Mucosa of rectum (tissue), 2 donors: ENCODE results near the gene ASGR2.

Source experiments
- H3K27ac ChIP-seq, 2 donors: one replicate each; pipeline ENCODE4 v1.7.0; 2013; ENCODE audit warnings: inconsistent platforms in 2 of 2, low read depth in 2 of 2, low read length in 2 of 2
- H3K27me3 ChIP-seq, 2 donors: one replicate each; pipeline ENCODE4 v1.7.0; 2013; ENCODE audit warnings: low read length in 2 of 2; ENCODE audit not compliant: control insufficient read depth in 2 of 2, insufficient read depth in 2 of 2
- H3K36me3 ChIP-seq, 2 donors: one replicate each; pipeline ENCODE4 v1.7.0; 2013; ENCODE audit warnings: low read length in 2 of 2; ENCODE audit not compliant: control insufficient read depth in 2 of 2, insufficient read depth in 2 of 2
- H3K4me1 ChIP-seq, 2 donors: one replicate each; pipeline ENCODE4 v1.7.0; 2013; ENCODE audit warnings: low read length in 2 of 2, mild to moderate bottlenecking in 1 of 2; ENCODE audit not compliant: control insufficient read depth in 2 of 2, insufficient read depth in 2 of 2
- H3K4me3 ChIP-seq, 2 donors: one replicate each; pipeline ENCODE4 v1.7.0; 2013; ENCODE audit warnings: low read length in 2 of 2
- H3K9ac ChIP-seq, 2 donors: one replicate each; pipeline ENCODE4 v1.7.0; 2013; ENCODE audit warnings: low read length in 2 of 2, low read depth in 1 of 2, mild to moderate bottlenecking in 1 of 2
- H3K9me3 ChIP-seq, 2 donors: one replicate each; pipeline ENCODE4 v1.7.0; 2013; ENCODE audit warnings: low read length in 2 of 2; ENCODE audit not compliant: control insufficient read depth in 2 of 2
- donor health status: healthy.
- donor health status: Normal muscosa, but diverticular disease.

The ASGR2 gene

GRCh38 chr17:7111784-7112509 is 2.7 kb downstream of the ASGR2 start:
- Histone ChIP-seq H3K9me3 (no peaks in the 10 kb centered on the region), H3K4me1 (no peaks in the 10 kb centered on the region), H3K4me3 (no peak overlapping the region), H3K36me3 (no peaks in the 10 kb centered on the region), H3K27ac (no peak overlapping the region), H3K27me3 (peaks cover 0 to 2% of the 10 kb centered on the region in 2 donors), H3K9ac (no peak overlapping the region)

- Histone ChIP-seq H3K36me3 (no peaks in the 10 kb centered on the region), H3K4me3 (no peak overlapping the region), H3K4me1 (no peaks in the 10 kb centered on the region), H3K9ac (no peak overlapping the region), H3K9me3 (no peaks in the 10 kb centered on the region), H3K27me3 (peaks cover 0 to 2% of the 10 kb centered on the region in 2 donors), H3K27ac (no peak overlapping the region)
Observed at GRCh38 chr17:7110617-7111306, 3.9 kb downstream of the ASGR2 start.

- Histone ChIP-seq H3K36me3 (no peaks in the 10 kb centered on the region), H3K4me3 (no peak overlapping the region), H3K9ac (no peak overlapping the region), H3K9me3 (no peaks in the 10 kb centered on the region), H3K27me3 (peaks cover 0 to 2% of the 10 kb centered on the region in 2 donors), H3K27ac (no peak overlapping the region), H3K4me1 (no peaks in the 10 kb centered on the region)
Observed at GRCh38 chr17:7109461-7110322, 4.9 kb downstream of the ASGR2 start.

GRCh38 chr17:7108981-7109380 is 5.6 kb downstream of the ASGR2 start:
- Histone ChIP-seq H3K27ac (no peak overlapping the region), H3K9ac (no peak overlapping the region), H3K27me3 (peaks cover 0 to 2% of the 10 kb centered on the region in 2 donors), H3K4me1 (no peaks in the 10 kb centered on the region), H3K4me3 (no peak overlapping the region), H3K9me3 (no peaks in the 10 kb centered on the region), H3K36me3 (no peaks in the 10 kb centered on the region)

GRCh38 chr17:7108560-7108925 is 6.1 kb downstream of the ASGR2 start:
- no peaks in the 10 kb centered on the region for H3K4me1 ChIP-seq
- no peak overlapping the region for H3K9ac ChIP-seq
- no peak overlapping the region for H3K27ac ChIP-seq
- no peaks in the 10 kb centered on the region for H3K36me3 ChIP-seq
- H3K27me3 ChIP-seq: peaks cover 0 to 2% of the 10 kb centered on the region in 2 donors
- no peaks in the 10 kb centered on the region for H3K9me3 ChIP-seq
- no peak overlapping the region for H3K4me3 ChIP-seq

GRCh38 chr17:7107795-7108559 is 6.6 kb downstream of the ASGR2 start:
- H3K9me3 ChIP-seq: no peaks in the 10 kb centered on the region
- no peak overlapping the region for H3K27ac ChIP-seq

GRCh38 chr17:7107012-7107754 is 7.4 kb downstream of the ASGR2 start:
- Histone ChIP-seq H3K27ac (no peak overlapping the region), H3K27me3 (peaks cover 2 to 5% of the 10 kb centered on the region in 2 donors), H3K4me3 (no peak overlapping the region), H3K4me1 (no peaks in the 10 kb centered on the region), H3K9ac (no peak overlapping the region), H3K9me3 (no peaks in the 10 kb centered on the region), H3K36me3 (no peaks in the 10 kb centered on the region)

More at GRCh38 chr17:7107795-7108559, 6.6 kb downstream of the ASGR2 start:
- Histone ChIP-seq H3K36me3 (no peaks in the 10 kb centered on the region), H3K9ac (no peak overlapping the region), H3K4me3 (no peak overlapping the region), H3K4me1 (no peaks in the 10 kb centered on the region), H3K27me3 (peaks cover 1 to 2% of the 10 kb centered on the region in 2 donors)

GRCh38 chr17:7102421-7102820 is 12.2 kb downstream of the ASGR2 start:
- no peaks in the 10 kb centered on the region for H3K36me3 ChIP-seq
- H3K27ac ChIP-seq: no peak overlapping the region
- no peak overlapping the region for H3K9ac ChIP-seq
- H3K27me3 ChIP-seq: peaks cover under 1 to 5% of the 10 kb centered on the region in 2 donors
- H3K4me3 ChIP-seq: no peak overlapping the region
- no peaks in the 10 kb centered on the region for H3K4me1 ChIP-seq
- H3K9me3 ChIP-seq: no peaks in the 10 kb centered on the region

- Histone ChIP-seq H3K4me1 (no peaks in the 10 kb centered on the region), H3K9me3 (no peaks in the 10 kb centered on the region), H3K27me3 (peaks cover 0 to 5% of the 10 kb centered on the region in 2 donors), H3K27ac (no peak overlapping the region), H3K9ac (no peak overlapping the region), H3K4me3 (no peak overlapping the region), H3K36me3 (no peaks in the 10 kb centered on the region)
Observed at GRCh38 chr17:7101531-7101930, 13.1 kb downstream of the ASGR2 start.
